ENCODE measurements around the gene NUP98.

- TF ChIP-seq POLR2A (IDR thresholded peaks at IDR 0.05), result no peak
- TF ChIP-seq, protein P1, sequence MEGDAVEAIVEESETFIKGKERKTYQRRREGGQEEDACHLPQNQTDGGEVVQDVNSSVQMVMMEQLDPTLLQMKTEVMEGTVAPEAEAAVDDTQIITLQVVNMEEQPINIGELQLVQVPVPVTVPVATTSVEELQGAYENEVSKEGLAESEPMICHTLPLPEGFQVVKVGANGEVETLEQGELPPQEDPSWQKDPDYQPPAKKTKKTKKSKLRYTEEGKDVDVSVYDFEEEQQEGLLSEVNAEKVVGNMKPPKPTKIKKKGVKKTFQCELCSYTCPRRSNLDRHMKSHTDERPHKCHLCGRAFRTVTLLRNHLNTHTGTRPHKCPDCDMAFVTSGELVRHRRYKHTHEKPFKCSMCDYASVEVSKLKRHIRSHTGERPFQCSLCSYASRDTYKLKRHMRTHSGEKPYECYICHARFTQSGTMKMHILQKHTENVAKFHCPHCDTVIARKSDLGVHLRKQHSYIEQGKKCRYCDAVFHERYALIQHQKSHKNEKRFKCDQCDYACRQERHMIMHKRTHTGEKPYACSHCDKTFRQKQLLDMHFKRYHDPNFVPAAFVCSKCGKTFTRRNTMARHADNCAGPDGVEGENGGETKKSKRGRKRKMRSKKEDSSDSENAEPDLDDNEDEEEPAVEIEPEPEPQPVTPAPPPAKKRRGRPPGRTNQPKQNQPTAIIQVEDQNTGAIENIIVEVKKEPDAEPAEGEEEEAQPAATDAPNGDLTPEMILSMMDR (IDR thresholded peaks at IDR 0.05), result no peak
Observed at GRCh38 chr11:3786781-3787428, 10.4 kb downstream of the NUP98 start.

Data from uterus (tissue), 2 donors.